GM18526 (cell line): ENCODE results near the gene OR8S1.

Source experiments
- POLR2A ChIP-seq: IDR thresholded peaks from 3 replicates; pipeline ENCODE4 v1.6.1; 2011; ENCODE audit not compliant: insufficient read length; ENCODE audit errors: extremely low read depth

Gene OR8S1

GRCh38 chr12:48556631-48557030, 31.2 kb downstream of the OR8S1 start:
- no peak for TF ChIP-seq POLR2A

GRCh38 chr12:48557919-48558318, 32.5 kb downstream of the OR8S1 start:
- TF ChIP-seq POLR2A = no peak

GRCh38 chr12:48567731-48568130, 42.3 kb downstream of the OR8S1 start:
- no peak for TF ChIP-seq POLR2A

GRCh38 chr12:48569946-48570345, 44.5 kb downstream of the OR8S1 start, which contains the start of gene LALBA:
Gene LALBA, minus strand, starts transcription at chr12:48570046. Its CDS starts 26 bp downstream, at chr12:48570020.
- TF ChIP-seq POLR2A = no peak

- TF ChIP-seq POLR2A = no peak
These were observed 46.9 kb downstream of the OR8S1 start for GRCh38 chr12:48572326-48572725.
